HG02870 (cell line): ENCODE measurements around the gene TPX2.

Experiments
- ATAC-seq: cut with Tn5 transposase; IDR thresholded peaks from one replicate; pipeline ENCODE4 v1.9.1; 2021; ENCODE audit warnings: mild to moderate bottlenecking, moderate library complexity; ENCODE audit not compliant: unreplicated experiment

Gene TPX2

GRCh38 chr20:31738729-31739549, at the start of gene TPX2:
TPX2 (plus strand) TSS chr20:31739290; CDS start chr20:31757477, 18,187 bp downstream.
- peak; percentile 95 for ATAC-seq

GRCh38 chr20:31690124-31690666, 48.9 kb upstream of the TPX2 start:
- no peak for ATAC-seq

GRCh38 chr20:31691646-31692275, 47.3 kb upstream of the TPX2 start:
- no peak for ATAC-seq

GRCh38 chr20:31693402-31693801, 45.7 kb upstream of the TPX2 start:
- ATAC-seq: no peak

- no peak for ATAC-seq
Measured at GRCh38 chr20:31693987-31694661, 45.0 kb upstream of the TPX2 start.

GRCh38 chr20:31694842-31695593, 44.1 kb upstream of the TPX2 start:
- ATAC-seq: no peak

- no peak for ATAC-seq
Measured at GRCh38 chr20:31695849-31696804, 43.0 kb upstream of the TPX2 start.

GRCh38 chr20:31698243-31698802, 40.8 kb upstream of the TPX2 start:
- no peak for ATAC-seq

- peak; percentile 97 for ATAC-seq
Measured at GRCh38 chr20:31698803-31699718, 40.0 kb upstream of the TPX2 start.

GRCh38 chr20:31699801-31700728, 39.0 kb upstream of the TPX2 start:
- ATAC-seq: no peak

GRCh38 chr20:31700747-31701146, 38.3 kb upstream of the TPX2 start:
- ATAC-seq: no peak

GRCh38 chr20:31701591-31701990, 37.5 kb upstream of the TPX2 start:
- no peak for ATAC-seq

GRCh38 chr20:31704225-31705119, 34.6 kb upstream of the TPX2 start:
- ATAC-seq: no peak

- ATAC-seq: no peak
Measured at GRCh38 chr20:31705191-31705590, 33.9 kb upstream of the TPX2 start.

GRCh38 chr20:31705598-31706597, 33.2 kb upstream of the TPX2 start:
- peak; percentile 82 for ATAC-seq
